K562 (cell line): Measurements from ENCODE around the gene TXLNB. TPM values are rescaled to one million over a fixed set of nuclear protein-coding genes. Genes with fewer than 3 reads are reported as not detected.
A peak's percentile ranks its signal among the peaks of the same experiment; 100 is the strongest.

Experiments used
- ATAC-seq: fragments of 200-7000 bp; cut with Tn5 transposase; 3 replicates; pipeline ENCODE4 v1.9.1; 2020; ENCODE audit warnings: moderate library complexity
- BruUV-seq: library from RNA; stranded (reverse); fragments of 400-500 nt; replicated peaks from 2 replicates; lab custom pipeline; 2021; lab: Mats Ljungman, UMichigan
- CTCF ChIA-PET: fragments of 300-600 bp; formaldehyde crosslinking; extraction: SDS; loops from one replicate; lab custom pipeline; 2021; ENCODE audit warnings: low intra/inter-chr PET ratio; lab: Yijun Ruan, JAX
- POLR2A ChIA-PET: fragments of 300-600, 350-650 bp; sonication (Branson Sonifier 250); formaldehyde crosslinking; extraction: SDS; loops from one replicate; lab custom pipeline; 2021; ENCODE audit warnings: antibody characterized with exemption, inconsistent platforms; lab: Yijun Ruan, JAX
- DNase-seq, 4 experiments: peaks; one replicate each; pipeline versions ENCODE4 v3.0.0 to v3.0.0-alpha.2; 2011 to 2018; ENCODE audit warnings: low spot score in 3 of 4, mixed read lengths in 3 of 4; ENCODE audit errors: extremely low read depth in 1 of 4
- FAIRE-seq: peaks from 2 replicates; lab custom pipeline; 2011; peaks lifted over from hg19 to GRCh38; lab: Jason Lieb, UNC
- H2AFZ ChIP-seq: 2 replicates; pipeline ENCODE4 v1.6.0; 2011; ENCODE audit warnings: low read depth, low read length, control low read depth, inconsistent platforms
- H3K27ac ChIP-seq: fragments of 200-600 bp; 3 replicates; pipeline ENCODE4 v1.8.0; 2011; ENCODE audit warnings: low read depth, mild to moderate bottlenecking, control low read depth, inconsistent platforms, low read length, moderate library complexity, mixed read lengths; ENCODE audit errors: extremely low read depth
- H3K27me3 ChIP-seq, 2 experiments: fragments of 300-600 bp in 1 of 2; 2 replicates in 1 of 2; 3 replicates in 1 of 2; pipeline versions ENCODE4 v1.6.0 to v1.8.0; 2011; ENCODE audit warnings: inconsistent platforms in 2 of 2, low read length in 2 of 2, mild to moderate bottlenecking in 1 of 2, mixed read lengths in 1 of 2, moderate library complexity in 1 of 2; ENCODE audit not compliant: control insufficient read depth in 2 of 2, insufficient read depth in 2 of 2
- H3K36me3 ChIP-seq: fragments of 300-600 bp; 3 replicates; pipeline ENCODE4 v1.8.0; 2011; ENCODE audit warnings: mild to moderate bottlenecking, low read length, inconsistent platforms; ENCODE audit not compliant: control insufficient read depth, insufficient read depth
- H3K4me1 ChIP-seq, 2 experiments: fragments of 200-600 bp in 1 of 2; replicated peaks in 1 of 2; 2 replicates in 1 of 2; 3 replicates in 1 of 2; pipeline versions ENCODE4 v1.5.1 to v1.8.0; 2011; ENCODE audit warnings: inconsistent platforms in 2 of 2, low read length in 2 of 2, mild to moderate bottlenecking in 1 of 2, mixed read lengths in 1 of 2, moderate library complexity in 1 of 2; ENCODE audit not compliant: control insufficient read depth in 2 of 2, insufficient read depth in 2 of 2
- H3K4me2 ChIP-seq: 2 replicates; pipeline ENCODE4 v1.6.1; 2011; ENCODE audit warnings: low read length, control low read depth, inconsistent platforms, mixed read lengths; ENCODE audit not compliant: insufficient read depth
- H3K4me3 ChIP-seq: fragments of 200-600 bp; sonication (generic), shearing (Covaris generic); 2 replicates; pipeline ENCODE4 v1.5.1; 2016; ENCODE audit warnings: control low read depth, inconsistent platforms
- H3K79me2 ChIP-seq: fragments of 200-600 bp; 3 replicates; pipeline ENCODE4 v1.8.0; 2011; ENCODE audit warnings: low read length, inconsistent platforms; ENCODE audit not compliant: control insufficient read depth, insufficient read depth
- H3K9ac ChIP-seq, 2 experiments: 2 replicates each; pipeline versions ENCODE4 v1.6.0 to v1.6.1; 2011; ENCODE audit warnings: low read depth in 2 of 2, low read length in 2 of 2, control low read depth in 1 of 2, inconsistent platforms in 1 of 2, mild to moderate bottlenecking in 1 of 2, mixed read lengths in 1 of 2; ENCODE audit not compliant: insufficient read depth in 1 of 2
- H3K9me1 ChIP-seq: one replicate; pipeline ENCODE4 v1.6.0; 2011; ENCODE audit warnings: inconsistent platforms, mild to moderate bottlenecking, low read length, moderate library complexity; ENCODE audit not compliant: control insufficient read depth, insufficient read depth
- H3K9me3 ChIP-seq: replicated peaks from 2 replicates; pipeline ENCODE4 v1.5.1; 2011; ENCODE audit warnings: low read depth, low read length, inconsistent platforms; ENCODE audit not compliant: control insufficient read depth, insufficient read depth
- H4K20me1 ChIP-seq: replicated peaks from 2 replicates; pipeline ENCODE4 v1.6.1; 2011; ENCODE audit warnings: low read length, inconsistent platforms, mixed read lengths; ENCODE audit not compliant: control insufficient read depth, insufficient read depth
- BRF1 ChIP-seq: IDR thresholded peaks from 3 replicates; pipeline ENCODE4 v1.6.1; 2011; ENCODE audit warnings: borderline replicate concordance, mild to moderate bottlenecking; ENCODE audit not compliant: insufficient read length; ENCODE audit errors: extremely low read depth
- C11orf30 ChIP-seq: fragments of 450-650 bp; IDR thresholded peaks from 2 replicates; pipeline ENCODE4 v1.6.1; 2016; ENCODE audit warnings: low read depth, mild to moderate bottlenecking
- KLF13 ChIP-seq: fragments of 450-650 bp; IDR thresholded peaks from 2 replicates; pipeline ENCODE4 v1.6.1; 2016; ENCODE audit warnings: missing genetic modification characterization, low read depth, mild to moderate bottlenecking, missing compliant biosample characterization, moderate library complexity, borderline replicate concordance
- MAFG ChIP-seq: fragments of 450-650 bp; conservative IDR thresholded peaks from 2 replicates; pipeline ENCODE4 v1.6.1; 2016; ENCODE audit warnings: missing genetic modification characterization, missing compliant biosample characterization
- MAFK ChIP-seq: IDR thresholded peaks from 2 replicates; pipeline ENCODE4 v1.6.1; 2011; ENCODE audit warnings: low read length, improper control_type of control experiment
- POLR2AphosphoS5 ChIP-seq: IDR thresholded peaks from 2 replicates; pipeline ENCODE4 v1.6.1; 2011; ENCODE audit warnings: mild to moderate bottlenecking, low read depth, low read length, moderate library complexity; ENCODE audit not compliant: control insufficient read depth, insufficient read depth
- ZNF316 ChIP-seq: fragments of 450-650 bp; IDR thresholded peaks from 2 replicates; pipeline ENCODE4 v1.6.1; 2016
- WGBS: fragments of 100-300 bp; shearing (Covaris generic); methylation state at CpG from one replicate; pipeline ENCODE4 v1.1.6; 2016; ENCODE audit warnings: low coverage, mixed read lengths; ENCODE audit not compliant: insufficient coverage; ENCODE audit errors: missing lambda C conversion rate; 5-methylcytosine and 5-hydroxymethylcytosine counted together
- in situ Hi-C: fragments of 300-500 bp; cut with MboI; formaldehyde crosslinking; loops from 4 replicates; pipeline ENCODE4 v1.15.0; 2018; ENCODE audit warnings: inconsistent platforms, mixed read lengths
- intact Hi-C: fragments of 100-400 bp; cut with micrococcal nuclease; formaldehyde crosslinking; loops from 2 replicates; pipeline ENCODE4 v1.14.2; 2022
- polyA plus RNA-seq, 8 experiments: library from polyadenylated mRNA; depleted of rRNA in 4 of 8; stranded (reverse) in 5 of 8; unstranded in 3 of 8; fragments of >200 nt; fragmentation: Nextera tagmentation in 2 of 8; fragmentation: Illumina TruSeq in 1 of 8; extraction: Ambion mirVana in 2 of 8; extraction: Trizol in 1 of 8; gene quantifications; 2 replicates each; pipeline versions ENCODE4 v1.2.1 to v1.2.3, GENCODE V29; 2011 to 2014; ENCODE audit warnings: inconsistent platforms in 1 of 8, missing spikeins in 1 of 8
- total RNA-seq, 7 experiments: library from RNA; depleted of rRNA in 6 of 7; stranded (reverse); fragments of >200 nt in 6 of 7; fragmentation: Illumina TruSeq in 2 of 7; extraction: Trizol in 2 of 7; gene quantifications; 2 replicates each; pipeline versions ENCODE4 v1.2.1 to v1.2.3, GENCODE V29; 2011 to 2021; ENCODE audit warnings: low replicate concordance in 1 of 7
- TF ChIP-seq, protein P1 (sequence below): fragments of 450-650 bp; IDR thresholded peaks from 2 replicates; pipeline ENCODE4 v1.7.0; 2016; ENCODE audit warnings: borderline replicate concordance
- TF ChIP-seq, protein P2 (sequence below): fragments of 150-350 bp; conservative IDR thresholded peaks from 2 replicates; pipeline ENCODE4 v1.6.1; 2014; ENCODE audit warnings: low read length
- TF ChIP-seq, protein P3 (sequence below): IDR thresholded peaks from 2 replicates; pipeline ENCODE4 v1.6.1; 2016; ENCODE audit warnings: missing genetic modification characterization, missing compliant biosample characterization

The TXLNB gene
- total and polyA plus RNA-seq, 9 of the 15 experiments (the other 6 are each of a cell fraction or from before 2014, with no cell fraction given), result not detected

DNA sequence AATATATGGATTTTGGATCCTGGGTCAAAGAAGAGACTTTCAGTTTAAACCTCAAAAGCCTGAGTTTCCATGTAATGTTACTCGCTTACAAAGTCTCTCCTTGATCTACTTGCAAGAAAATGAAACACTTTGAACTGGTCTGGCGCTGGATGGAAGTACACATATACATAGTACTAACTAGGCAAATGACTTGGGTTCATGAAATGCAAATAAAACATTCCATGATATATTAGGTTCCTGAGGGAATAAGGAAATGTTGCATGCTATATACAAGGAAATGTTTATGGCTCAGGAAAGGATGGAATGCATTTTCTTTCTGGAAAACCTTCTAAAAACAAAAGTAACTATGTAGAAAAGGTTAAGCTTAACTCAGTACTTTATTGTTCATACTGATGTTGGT, 11.4 kb upstream of the TXLNB start:
- Histone ChIP-seq H3K27me3 (peaks cover 5 to 6% of the 10 kb centered on the region in 2 experiments; a peak in 3 of 5 replicates), H3K36me3 (no peaks in the 10 kb centered on the region), H3K9me1 (no peaks in the 10 kb centered on the region), H3K27ac (no peak overlapping the region), H3K9ac (no peak overlapping the region), H2AFZ (no peak overlapping the region), H3K4me3 (no peak overlapping the region), H3K79me2 (no peaks in the 10 kb centered on the region), H4K20me1 (no peaks in the 10 kb centered on the region), H3K4me1 (no peaks in the 10 kb centered on the region), H3K9me3 (no peaks in the 10 kb centered on the region), H3K4me2 (no peak overlapping the region)
- in situ Hi-C loops, result no loop called here
- CTCF ChIA-PET, result no interaction called here
- BruUV-seq, result no TSS peak
- no peak for TF ChIP-seq KLF13 (tag)
- TF ChIP-seq BRF1, result no peak
- TF ChIP-seq, protein P1, sequence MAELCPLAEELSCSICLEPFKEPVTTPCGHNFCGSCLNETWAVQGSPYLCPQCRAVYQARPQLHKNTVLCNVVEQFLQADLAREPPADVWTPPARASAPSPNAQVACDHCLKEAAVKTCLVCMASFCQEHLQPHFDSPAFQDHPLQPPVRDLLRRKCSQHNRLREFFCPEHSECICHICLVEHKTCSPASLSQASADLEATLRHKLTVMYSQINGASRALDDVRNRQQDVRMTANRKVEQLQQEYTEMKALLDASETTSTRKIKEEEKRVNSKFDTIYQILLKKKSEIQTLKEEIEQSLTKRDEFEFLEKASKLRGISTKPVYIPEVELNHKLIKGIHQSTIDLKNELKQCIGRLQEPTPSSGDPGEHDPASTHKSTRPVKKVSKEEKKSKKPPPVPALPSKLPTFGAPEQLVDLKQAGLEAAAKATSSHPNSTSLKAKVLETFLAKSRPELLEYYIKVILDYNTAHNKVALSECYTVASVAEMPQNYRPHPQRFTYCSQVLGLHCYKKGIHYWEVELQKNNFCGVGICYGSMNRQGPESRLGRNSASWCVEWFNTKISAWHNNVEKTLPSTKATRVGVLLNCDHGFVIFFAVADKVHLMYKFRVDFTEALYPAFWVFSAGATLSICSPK, result no peak
- POLR2A ChIA-PET, result interaction anchor here (0.7 kb wide), 1 partner anchor 429 kb away, joined by 3 read pairs; no protein-coding TSS in a partner anchor
- intact Hi-C loops, result no loop called here
- no peak for ATAC-seq
- no peak for FAIRE-seq
- 5% methylated on average over 2 of the region's 2 CpGs for WGBS
- DNase-seq, result no peak

DNA sequence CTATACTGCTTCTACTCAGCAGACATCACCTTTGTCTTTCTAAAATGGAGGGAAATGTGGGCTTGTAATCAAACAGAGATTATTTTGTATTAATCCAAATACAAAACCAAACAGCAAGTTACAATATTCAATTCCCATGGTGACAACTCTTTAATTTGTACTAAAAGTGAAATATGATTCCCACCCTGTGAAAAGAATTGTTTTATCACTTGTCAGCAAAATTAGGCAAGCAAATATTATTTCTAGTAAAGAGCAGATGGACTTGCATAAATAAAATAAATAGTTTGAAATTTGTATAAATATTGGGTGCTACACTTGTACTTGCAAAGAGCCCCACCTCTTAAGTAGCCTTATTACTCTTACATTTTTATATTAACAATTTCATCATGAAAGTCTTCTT, 6.1 kb upstream of the TXLNB start:
- no peak for DNase-seq
- no peaks in the 10 kb centered on the region for H3K9me3 ChIP-seq
- FAIRE-seq, result no peak
- H3K27me3 ChIP-seq, result peaks cover 0 to 5% of the 10 kb centered on the region in 2 experiments; a peak in 2 of 5 replicates
- no peaks in the 10 kb centered on the region for H3K36me3 ChIP-seq
- no peak overlapping the region for H3K9ac ChIP-seq
- no peak overlapping the region for H3K4me3 ChIP-seq
- intact Hi-C loops, result no loop called here
- H3K9me1 ChIP-seq, result no peaks in the 10 kb centered on the region
- no peak overlapping the region for H3K4me2 ChIP-seq
- in situ Hi-C loops, result no loop called here
- ATAC-seq, result no peak
- H4K20me1 ChIP-seq, result no peaks in the 10 kb centered on the region
- no TSS peak for BruUV-seq
- no peaks in the 10 kb centered on the region for H3K79me2 ChIP-seq
- H3K4me1 ChIP-seq, result no peaks in the 10 kb centered on the region
- ChIA-PET CTCF (no interaction called here), POLR2A (no interaction called here)
- H2AFZ ChIP-seq, result no peak overlapping the region
- no peak overlapping the region for H3K27ac ChIP-seq
- TF ChIP-seq, protein P2, sequence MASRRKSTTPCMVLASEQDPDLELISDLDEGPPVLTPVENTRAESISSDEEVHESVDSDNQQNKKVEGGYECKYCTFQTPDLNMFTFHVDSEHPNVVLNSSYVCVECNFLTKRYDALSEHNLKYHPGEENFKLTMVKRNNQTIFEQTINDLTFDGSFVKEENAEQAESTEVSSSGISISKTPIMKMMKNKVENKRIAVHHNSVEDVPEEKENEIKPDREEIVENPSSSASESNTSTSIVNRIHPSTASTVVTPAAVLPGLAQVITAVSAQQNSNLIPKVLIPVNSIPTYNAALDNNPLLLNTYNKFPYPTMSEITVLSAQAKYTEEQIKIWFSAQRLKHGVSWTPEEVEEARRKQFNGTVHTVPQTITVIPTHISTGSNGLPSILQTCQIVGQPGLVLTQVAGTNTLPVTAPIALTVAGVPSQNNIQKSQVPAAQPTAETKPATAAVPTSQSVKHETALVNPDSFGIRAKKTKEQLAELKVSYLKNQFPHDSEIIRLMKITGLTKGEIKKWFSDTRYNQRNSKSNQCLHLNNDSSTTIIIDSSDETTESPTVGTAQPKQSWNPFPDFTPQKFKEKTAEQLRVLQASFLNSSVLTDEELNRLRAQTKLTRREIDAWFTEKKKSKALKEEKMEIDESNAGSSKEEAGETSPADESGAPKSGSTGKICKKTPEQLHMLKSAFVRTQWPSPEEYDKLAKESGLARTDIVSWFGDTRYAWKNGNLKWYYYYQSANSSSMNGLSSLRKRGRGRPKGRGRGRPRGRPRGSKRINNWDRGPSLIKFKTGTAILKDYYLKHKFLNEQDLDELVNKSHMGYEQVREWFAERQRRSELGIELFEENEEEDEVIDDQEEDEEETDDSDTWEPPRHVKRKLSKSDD, result no peak
- TF ChIP-seq, protein P3, sequence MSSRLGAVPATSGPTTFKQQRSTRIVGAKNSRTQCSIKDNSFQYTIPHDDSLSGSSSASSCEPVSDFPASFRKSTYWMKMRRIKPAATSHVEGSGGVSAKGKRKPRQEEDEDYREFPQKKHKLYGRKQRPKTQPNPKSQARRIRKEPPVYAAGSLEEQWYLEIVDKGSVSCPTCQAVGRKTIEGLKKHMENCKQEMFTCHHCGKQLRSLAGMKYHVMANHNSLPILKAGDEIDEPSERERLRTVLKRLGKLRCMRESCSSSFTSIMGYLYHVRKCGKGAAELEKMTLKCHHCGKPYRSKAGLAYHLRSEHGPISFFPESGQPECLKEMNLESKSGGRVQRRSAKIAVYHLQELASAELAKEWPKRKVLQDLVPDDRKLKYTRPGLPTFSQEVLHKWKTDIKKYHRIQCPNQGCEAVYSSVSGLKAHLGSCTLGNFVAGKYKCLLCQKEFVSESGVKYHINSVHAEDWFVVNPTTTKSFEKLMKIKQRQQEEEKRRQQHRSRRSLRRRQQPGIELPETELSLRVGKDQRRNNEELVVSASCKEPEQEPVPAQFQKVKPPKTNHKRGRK (tag), result no peak
- TF ChIP-seq MAFG (tag) (0 out of 2 replicates have a peak, but pooled peaks have one; percentile 21), POLR2AphosphoS5 (no peak), MAFK (peak; percentile 67; the same call in 1 of the 2 replicates), ZNF316 (peak; percentile 72; the same call in 1 of the 2 replicates), C11orf30 (peak; percentile 32; the same call in 1 of the 2 replicates)
